Left hindlimb (tissue), 1 donor: ENCODE measurements around the gene NDST3.
"Not testable (repeated sequence)": the region's sequence is repeated elsewhere in the genome, so short reads cannot be mapped to it uniquely, and the experiment has no call there.

Experiments
- DNase-seq: peaks from one replicate; pipeline ENCODE4 v3.0.0-alpha.2; 2018

NDST3 gene

GRCh38 chr4:118278473-118279274, 244.4 kb downstream of the NDST3 start:
- DNase-seq: peak; percentile 96

GRCh38 chr4:118279328-118279727, 245.0 kb downstream of the NDST3 start:
- DNase-seq: no peak

GRCh38 chr4:118279920-118280432, 245.7 kb downstream of the NDST3 start:
- no peak for DNase-seq

- DNase-seq: no peak
These were observed 246.4 kb downstream of the NDST3 start for GRCh38 chr4:118280501-118281218.

GRCh38 chr4:118281611-118282442, 247.5 kb downstream of the NDST3 start:
- no peak for DNase-seq

- DNase-seq: no peak
These were observed 248.4 kb downstream of the NDST3 start for GRCh38 chr4:118282692-118283091.

GRCh38 chr4:118284169-118284568, 249.9 kb downstream of the NDST3 start:
- DNase-seq: no peak

GRCh38 chr4:118285931-118286330, 251.6 kb downstream of the NDST3 start:
- DNase-seq: no peak

- DNase-seq: no peak
These were observed 252.4 kb downstream of the NDST3 start for GRCh38 chr4:118286685-118287084.

GRCh38 chr4:118287711-118288451, 253.6 kb downstream of the NDST3 start:
- DNase-seq: no peak

- no peak for DNase-seq
These were observed 255.5 kb downstream of the NDST3 start for GRCh38 chr4:118289794-118290193.

GRCh38 chr4:118290951-118291350, 256.7 kb downstream of the NDST3 start:
- no peak for DNase-seq

- no peak for DNase-seq
These were observed 262.4 kb downstream of the NDST3 start for GRCh38 chr4:118296729-118297128.

GRCh38 chr4:118299619-118300018, 265.3 kb downstream of the NDST3 start:
- not testable (repeated sequence) for DNase-seq

- DNase-seq: no peak
These were observed 273.4 kb downstream of the NDST3 start for GRCh38 chr4:118307643-118308042.
